SK-N-SH treated with all-trans-retinoic acid at 6 μM for 48 hours (cell line): ENCODE data around the gene SLC38A2.

Experiments
- ARNTL ChIP-seq: fragments of 450-650 bp; formaldehyde crosslinking; IDR thresholded peaks from 2 replicates; pipeline ENCODE4 v1.5.0; 2020; ENCODE audit warnings: low read depth, mild to moderate bottlenecking, moderate library complexity, borderline replicate concordance
- SNAI2 ChIP-seq: fragments of 250-450 bp; sonication (Bioruptor Pico); IDR thresholded peaks from 2 replicates; pipeline ENCODE4 v1.5.0; 2020; ENCODE audit warnings: mild to moderate bottlenecking, moderate library complexity
- ZC3H10 ChIP-seq: fragments of 250-450 bp; sonication (Bioruptor Pico); IDR thresholded peaks from 2 replicates; pipeline ENCODE4 v1.5.1; 2021; ENCODE audit warnings: mild to moderate bottlenecking, moderate library complexity
- ZFP30 ChIP-seq: fragments of 450-650 bp; formaldehyde crosslinking; IDR thresholded peaks from 2 replicates; pipeline ENCODE4 v1.5.0; 2022; ENCODE audit warnings: mild to moderate bottlenecking, moderate library complexity
- TF ChIP-seq, protein P1 (sequence below): fragments of 250-450 bp; sonication (Bioruptor Pico); IDR thresholded peaks from 2 replicates; pipeline ENCODE4 v1.5.1; 2021; ENCODE audit warnings: mild to moderate bottlenecking, moderate library complexity

DNA sequence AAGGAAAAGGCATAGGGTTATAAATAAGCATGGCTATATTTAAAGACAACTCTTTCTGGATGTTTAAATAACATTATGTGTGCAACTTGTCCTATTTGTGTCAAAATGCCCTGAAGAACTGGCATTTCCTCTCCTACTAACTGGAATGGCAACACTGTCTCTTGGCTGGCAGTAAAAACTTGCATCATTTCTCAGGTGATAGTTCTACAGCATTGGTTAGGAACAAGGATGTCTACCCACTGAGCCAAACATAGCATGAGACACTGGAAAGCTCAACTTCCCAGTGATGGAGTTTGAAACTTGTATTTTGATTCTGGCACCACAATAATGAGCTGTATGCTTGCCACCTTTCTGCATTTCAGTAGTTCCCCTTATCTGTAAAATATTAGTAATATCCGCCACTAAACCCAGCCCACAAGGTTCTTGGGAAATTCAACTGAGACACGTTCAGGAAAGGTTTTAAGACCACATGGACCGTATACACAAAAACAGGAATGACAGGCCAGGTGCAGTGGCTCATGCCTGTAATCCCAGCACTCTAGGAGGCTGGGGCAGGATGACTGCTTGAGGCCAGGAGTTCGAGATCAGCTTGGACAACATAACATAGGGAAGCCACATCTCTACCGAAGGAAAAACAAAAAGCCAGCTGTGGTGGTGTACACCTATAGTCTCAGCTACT lies 5.1 kb downstream of the SLC38A2 start:
- TF ChIP-seq SNAI2 (CRISPR knock-in tag) = no peak
- no peak for TF ChIP-seq ZC3H10 (CRISPR knock-in tag)
- TF ChIP-seq, protein P1, sequence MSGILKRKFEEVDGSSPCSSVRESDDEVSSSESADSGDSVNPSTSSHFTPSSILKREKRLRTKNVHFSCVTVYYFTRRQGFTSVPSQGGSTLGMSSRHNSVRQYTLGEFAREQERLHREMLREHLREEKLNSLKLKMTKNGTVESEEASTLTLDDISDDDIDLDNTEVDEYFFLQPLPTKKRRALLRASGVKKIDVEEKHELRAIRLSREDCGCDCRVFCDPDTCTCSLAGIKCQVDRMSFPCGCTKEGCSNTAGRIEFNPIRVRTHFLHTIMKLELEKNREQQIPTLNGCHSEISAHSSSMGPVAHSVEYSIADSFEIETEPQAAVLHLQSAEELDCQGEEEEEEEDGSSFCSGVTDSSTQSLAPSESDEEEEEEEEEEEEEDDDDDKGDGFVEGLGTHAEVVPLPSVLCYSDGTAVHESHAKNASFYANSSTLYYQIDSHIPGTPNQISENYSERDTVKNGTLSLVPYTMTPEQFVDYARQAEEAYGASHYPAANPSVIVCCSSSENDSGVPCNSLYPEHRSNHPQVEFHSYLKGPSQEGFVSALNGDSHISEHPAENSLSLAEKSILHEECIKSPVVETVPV (CRISPR knock-in tag) = no peak
- TF ChIP-seq ZFP30 (CRISPR knock-in tag) = no peak
- TF ChIP-seq ARNTL = no peak
